Mesodermal cell (in vitro differentiated cells): ENCODE data around the gene GLOD4.
"Not testable (repeated sequence)": the region's sequence is repeated elsewhere in the genome, so short reads cannot be mapped to it uniquely, and the experiment has no call there.

Experiments
- H3K27ac ChIP-seq: 2 replicates; pipeline ENCODE4 v1.7.0; 2013; ENCODE audit warnings: mild to moderate bottlenecking, low read depth, low read length, moderate library complexity; ENCODE audit not compliant: severe bottlenecking
- H3K36me3 ChIP-seq: 2 replicates; pipeline ENCODE4 v1.7.1; 2013; ENCODE audit warnings: mild to moderate bottlenecking, low read length, moderate library complexity; ENCODE audit not compliant: control insufficient read depth, insufficient read depth
- H3K4me1 ChIP-seq: one replicate; pipeline ENCODE4 v1.7.1; 2013; ENCODE audit warnings: mild to moderate bottlenecking, low read length; ENCODE audit not compliant: insufficient read depth, control insufficient read depth, poor library complexity, severe bottlenecking
- H3K4me3 ChIP-seq: 2 replicates; pipeline ENCODE4 v1.7.0; 2013; ENCODE audit warnings: low read length, control low read depth, mild to moderate bottlenecking; ENCODE audit not compliant: insufficient read depth, poor library complexity, severe bottlenecking; ENCODE audit errors: extremely low read depth
- H3K9me3 ChIP-seq: 2 replicates; pipeline ENCODE4 v1.7.1; 2013; ENCODE audit warnings: mild to moderate bottlenecking, low read length, moderate library complexity; ENCODE audit not compliant: control insufficient read depth
- WGBS, 2 experiments: methylation state at CpG; one replicate each; pipeline ENCODE4 v1.1.5; 2013; ENCODE audit warnings: missing lambda C conversion rate in 2 of 2; ENCODE audit not compliant: insufficient coverage in 2 of 2; 5-methylcytosine and 5-hydroxymethylcytosine counted together

The GLOD4 gene

DNA sequence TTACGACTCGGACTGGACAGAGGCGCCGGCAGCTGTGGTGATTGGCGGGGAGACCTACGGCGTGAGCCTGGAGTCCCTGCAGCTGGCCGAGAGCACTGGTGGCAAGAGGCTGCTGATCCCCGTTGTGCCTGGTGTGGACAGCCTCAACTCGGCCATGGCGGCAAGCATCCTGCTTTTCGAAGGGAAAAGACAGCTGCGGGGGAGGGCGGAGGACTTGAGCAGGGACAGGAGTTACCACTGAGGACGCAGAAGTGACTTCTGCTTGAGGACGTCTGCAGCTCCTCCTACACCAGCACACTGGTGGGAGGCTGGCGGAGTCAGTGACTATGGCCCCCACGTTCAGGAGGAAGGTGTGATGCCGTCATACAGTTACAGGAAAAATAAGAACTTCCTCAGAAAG is 9.7 kb upstream of the GLOD4 start:
- 90 to 97% methylated on average over 18 to 19 of the region's 19 CpGs for WGBS, 2 experiments
- no peak overlapping the region for H3K4me3 ChIP-seq
- H3K36me3 ChIP-seq: peaks cover 50% of the 10 kb centered on the region
- H3K27ac ChIP-seq: peak overlapping the region; percentile 55
- peaks cover 16% of the 10 kb centered on the region for H3K4me1 ChIP-seq
- H3K9me3 ChIP-seq: no peaks in the 10 kb centered on the region

DNA sequence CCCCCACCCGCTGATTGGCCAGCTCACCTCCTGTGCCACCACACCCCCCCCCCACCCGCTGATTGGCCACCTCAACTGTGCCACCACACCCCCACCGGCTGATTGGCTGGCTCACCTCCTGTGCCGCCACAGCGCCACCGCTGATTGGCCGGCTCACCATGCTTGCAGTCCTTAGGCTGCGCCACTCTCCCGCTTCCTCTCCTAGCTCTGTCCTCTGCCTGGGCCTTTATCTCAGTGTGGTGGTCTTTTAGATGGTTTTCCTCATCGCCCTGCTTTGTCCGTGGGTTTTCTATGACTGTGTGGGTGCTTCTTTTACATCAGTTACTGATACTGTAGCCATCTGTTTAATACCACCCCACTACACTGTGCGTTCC is 8.8 kb upstream of the GLOD4 start:
- Histone ChIP-seq H3K36me3 (peaks cover 46% of the 10 kb centered on the region), H3K4me1 (peaks cover 16% of the 10 kb centered on the region)
- H3K9me3 ChIP-seq, H3K4me3 ChIP-seq, H3K27ac ChIP-seq: not testable (repeated sequence)
- WGBS, 2 experiments: 96 to 100% methylated on average over 4 to 5 of the region's 12 CpGs

DNA sequence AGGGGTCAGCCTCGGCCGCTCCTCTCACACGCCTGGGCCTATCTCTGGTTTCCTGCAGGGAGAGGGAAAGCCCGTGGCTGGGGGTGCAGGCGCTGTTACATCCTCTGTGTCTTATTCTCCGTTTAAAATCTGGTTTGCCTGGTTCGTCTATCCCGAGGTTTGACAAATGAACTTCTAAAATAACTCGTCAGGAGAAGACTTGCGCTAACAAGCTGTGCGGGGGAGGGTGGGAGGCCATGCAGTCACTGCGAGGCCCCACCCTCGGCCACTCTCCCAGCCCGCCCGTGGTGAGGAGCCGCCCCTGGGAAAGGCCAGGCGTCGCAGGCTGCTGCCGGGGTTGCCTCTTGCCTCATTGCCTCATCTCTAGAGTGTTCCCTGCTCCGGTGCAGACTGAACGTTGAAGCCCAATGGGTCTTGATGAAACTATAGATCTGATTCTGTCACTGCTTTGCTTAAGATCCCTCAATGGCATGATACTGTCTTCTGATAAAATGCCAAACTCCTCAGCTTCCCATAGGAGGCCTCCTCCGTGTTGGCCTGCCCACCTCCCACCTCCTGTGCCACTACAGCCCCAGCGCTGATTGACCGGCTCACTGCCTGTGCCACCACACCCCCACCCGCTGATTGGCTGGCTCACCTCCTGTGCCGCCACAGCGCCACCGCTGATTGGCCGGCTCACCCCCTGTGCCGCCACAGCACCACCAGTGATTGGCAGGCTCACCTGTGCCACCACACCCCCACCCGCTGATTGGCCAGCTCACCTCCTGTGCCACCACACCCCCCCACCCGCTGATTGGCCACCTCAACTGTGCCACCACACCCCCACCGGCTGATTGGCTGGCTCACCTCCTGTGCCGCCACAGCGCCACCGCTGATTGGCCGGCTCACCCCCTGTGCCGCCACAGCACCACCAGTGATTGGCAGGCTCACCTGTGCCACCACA is 8.1 kb upstream of the GLOD4 start:
- Histone ChIP-seq H3K36me3 (peaks cover 51% of the 10 kb centered on the region), H3K27ac (peak overlapping the region; percentile 53), H3K4me1 (peaks cover 16% of the 10 kb centered on the region)
- WGBS, 2 experiments: 79 to 85% methylated on average over 20 to 24 of the region's 38 CpGs
- not testable (repeated sequence) for H3K4me3 ChIP-seq, H3K9me3 ChIP-seq

DNA sequence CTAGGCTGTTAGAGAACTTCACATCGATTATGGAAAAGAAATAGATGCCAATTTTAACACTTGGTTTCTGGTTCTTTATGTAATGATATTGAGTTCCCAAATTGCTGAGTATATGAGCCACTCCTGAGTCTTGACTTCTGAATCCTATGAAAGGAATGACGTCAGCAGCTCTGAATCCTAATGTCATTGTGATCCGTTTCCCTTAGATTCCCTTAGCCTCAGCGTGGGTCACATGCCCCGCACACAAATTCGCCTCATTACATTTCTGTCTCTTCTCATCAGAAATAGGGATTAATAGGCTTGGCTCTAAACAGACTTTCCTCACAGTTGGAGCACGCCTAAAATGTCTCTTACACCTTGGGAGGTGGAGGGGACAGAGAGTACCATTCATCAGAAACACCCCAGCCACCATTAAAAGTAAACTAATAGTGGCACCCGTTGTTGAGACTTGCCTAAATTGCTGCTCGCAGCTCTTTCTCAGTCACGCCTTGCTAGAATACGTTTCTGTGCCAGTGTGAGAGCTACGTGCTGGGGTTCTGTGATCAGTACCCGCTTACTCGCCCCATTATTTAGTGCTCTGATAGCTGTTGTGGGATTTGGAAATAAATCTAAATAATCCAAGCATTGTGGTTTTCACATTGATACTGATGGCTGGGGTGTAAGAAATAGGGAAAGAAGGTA is 7.2 kb upstream of the GLOD4 start:
- H3K9me3 ChIP-seq: no peaks in the 10 kb centered on the region
- H3K27ac ChIP-seq: peak overlapping the region; percentile 53
- peaks cover 55% of the 10 kb centered on the region for H3K36me3 ChIP-seq
- 90 to 96% methylated on average over 9 to 11 of the region's 14 CpGs for WGBS, 2 experiments
- H3K4me1 ChIP-seq: peaks cover 16% of the 10 kb centered on the region
- H3K4me3 ChIP-seq: no peak overlapping the region

DNA sequence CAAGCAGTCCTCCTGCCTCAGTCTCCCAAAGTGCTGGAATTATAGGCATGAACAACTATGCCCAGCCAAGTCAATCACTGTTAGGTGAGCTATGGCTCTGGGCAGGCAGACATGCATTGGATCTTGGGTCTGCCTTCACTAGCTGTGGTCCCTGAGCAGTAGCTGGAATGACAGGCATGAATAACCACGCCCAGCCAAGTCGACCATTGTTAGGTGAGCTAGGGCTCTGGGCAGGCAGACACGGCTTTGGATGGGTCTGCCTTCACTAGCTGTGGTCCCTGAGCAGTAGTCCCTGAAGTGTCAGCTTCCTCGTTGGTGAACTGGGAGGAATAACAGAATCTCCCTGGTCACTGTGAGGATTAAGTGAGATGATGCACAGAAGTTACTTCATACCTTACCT is 6.5 kb upstream of the GLOD4 start:
- H3K4me1 ChIP-seq: peaks cover 18% of the 10 kb centered on the region
- WGBS, 2 experiments: 70 to 100% methylated on average over 2 to 4 of the region's 4 CpGs
- peaks cover 56% of the 10 kb centered on the region for H3K36me3 ChIP-seq
- H3K9me3 ChIP-seq: no peaks in the 10 kb centered on the region
- H3K4me3 ChIP-seq: no peak overlapping the region
- H3K27ac ChIP-seq: no peak overlapping the region

GRCh38 chr17:787641-788221 is 5.7 kb upstream of the GLOD4 start:
- 95 to 97% methylated on average over 8 to 12 of the region's 12 CpGs for WGBS, 2 experiments
- Histone ChIP-seq H3K9me3 (no peaks in the 10 kb centered on the region), H3K36me3 (peaks cover 56% of the 10 kb centered on the region), H3K27ac (no peak overlapping the region), H3K4me3 (no peak overlapping the region), H3K4me1 (peaks cover 14% of the 10 kb centered on the region)

- H3K4me3 ChIP-seq, H3K9me3 ChIP-seq, H3K27ac ChIP-seq: not testable (repeated sequence)
- 87 to 95% methylated on average over 4 to 6 of the region's 7 CpGs for WGBS, 2 experiments
- Histone ChIP-seq H3K4me1 (peaks cover 14% of the 10 kb centered on the region), H3K36me3 (peaks cover 40% of the 10 kb centered on the region)
Measured at GRCh38 chr17:785901-786300, 3.8 kb upstream of the GLOD4 start.

GRCh38 chr17:784143-784542 is 2.1 kb upstream of the GLOD4 start:
- peaks cover 5% of the 10 kb centered on the region for H3K4me1 ChIP-seq
- H3K36me3 ChIP-seq: peaks cover 34% of the 10 kb centered on the region
- H3K27ac ChIP-seq: no peak overlapping the region
- no peak overlapping the region for H3K4me3 ChIP-seq
- H3K9me3 ChIP-seq: no peaks in the 10 kb centered on the region
- 80 to 96% methylated on average over 1 to 3 of the region's 3 CpGs for WGBS, 2 experiments

GRCh38 chr17:778096-778495 is 4.0 kb downstream of the GLOD4 start:
- WGBS, 2 experiments: 97% methylated on average over 8 to 11 of the region's 11 CpGs
- Histone ChIP-seq H3K4me3 (no peak overlapping the region), H3K9me3 (no peaks in the 10 kb centered on the region), H3K4me1 (no peaks in the 10 kb centered on the region), H3K27ac (no peak overlapping the region), H3K36me3 (peaks cover 64% of the 10 kb centered on the region)

DNA sequence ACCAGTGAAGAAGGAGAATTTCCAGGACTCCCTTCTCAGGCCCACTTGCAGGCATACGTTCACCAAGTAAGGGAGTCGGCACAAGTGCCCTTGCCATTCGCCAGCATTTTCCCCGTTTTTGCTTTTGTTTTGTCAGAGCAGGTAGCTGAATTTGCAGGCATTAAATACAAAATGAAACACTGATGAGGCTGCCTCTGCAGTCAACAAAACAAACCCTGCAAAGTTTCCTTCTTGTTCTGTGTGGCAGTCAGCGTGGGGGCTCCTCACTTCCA is 7.8 kb downstream of the GLOD4 start:
- Histone ChIP-seq H3K4me1 (no peaks in the 10 kb centered on the region), H3K27ac (no peak overlapping the region), H3K9me3 (no peaks in the 10 kb centered on the region), H3K36me3 (peaks cover 95% of the 10 kb centered on the region), H3K4me3 (no peak overlapping the region)
- 94 to 96% methylated on average over 5 of the region's 5 CpGs for WGBS, 2 experiments
